ENCODE measurements around the gene ZNF157. TPM values are rescaled to one million over a fixed set of nuclear protein-coding genes. Genes with fewer than 3 reads are reported as not detected.
"Not testable (repeated sequence)": the region's sequence is repeated elsewhere in the genome, so short reads cannot be mapped to it uniquely, and the experiment has no call there.

Gene ZNF157
- total RNA-seq (2014; rRNA removed; shearing (Covaris generic); ENCODE audit: low replicate concordance), result not detected in 2 replicates

- in situ Hi-C loops (cut with HindIII; ENCODE audit: low pct_unique_long_range_greater_than_20kb, low sequenced_read_pairs), result no loop called here
- no peak for DNase-seq (ENCODE audit: low read depth)
These were observed at the start of gene ZNF157 for GRCh38 chrX:47370278-47370677. Gene ZNF157 (plus strand): TSS chrX:47370578. CDS start chrX:47370669, 91 bp downstream.

DNA sequence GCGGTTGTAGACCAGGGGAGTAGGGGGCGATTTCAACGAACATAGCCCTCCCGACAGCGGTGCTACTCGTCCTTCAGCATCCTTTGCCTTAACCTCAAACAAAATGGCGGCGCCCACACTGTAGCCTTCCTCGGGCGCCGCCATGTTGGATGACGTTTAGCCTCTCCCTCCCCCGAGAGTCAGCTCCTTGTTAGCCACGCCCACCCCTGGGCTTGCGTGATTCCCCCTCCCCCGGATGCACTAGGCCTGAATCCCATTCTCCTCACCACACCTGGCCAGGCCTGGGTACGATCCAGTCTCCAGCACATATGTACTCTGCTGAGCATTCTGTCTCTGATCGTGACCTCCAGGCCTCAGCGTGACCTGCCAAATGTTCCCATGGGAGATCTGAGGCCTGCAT is 49.0 kb upstream of the ZNF157 start:
- DNase-seq (ENCODE audit: low read depth), result no peak
- in situ Hi-C loops (cut with HindIII; ENCODE audit: low pct_unique_long_range_greater_than_20kb, low sequenced_read_pairs), result no loop called here

DNA sequence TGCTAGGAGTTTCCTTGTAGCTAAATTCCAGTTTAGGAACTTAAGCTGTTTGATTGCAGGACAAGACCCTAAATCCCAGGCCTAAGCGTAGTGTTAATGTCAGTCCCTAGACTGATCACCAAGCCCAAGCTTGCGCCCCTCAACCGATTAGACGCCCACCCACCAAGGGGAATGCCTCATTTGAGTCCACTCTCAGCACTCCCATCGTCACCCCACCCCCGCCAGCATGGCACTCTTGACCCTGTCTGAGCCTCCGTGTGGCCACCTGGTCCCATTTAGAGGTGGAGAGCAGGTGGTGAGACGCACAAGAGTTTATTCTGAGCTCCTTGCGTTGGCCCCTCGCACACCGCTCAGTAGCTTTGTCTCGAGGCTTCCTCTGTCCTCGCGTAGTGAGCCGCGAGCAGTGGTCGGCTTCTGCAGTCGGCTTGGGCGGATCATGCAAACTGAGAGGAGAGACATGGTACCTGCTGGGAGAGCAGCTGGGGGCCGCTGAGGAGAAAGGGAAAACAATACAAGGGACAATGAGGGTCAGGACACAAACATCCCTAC is 48.5 kb upstream of the ZNF157 start:
- in situ Hi-C loops (cut with HindIII; ENCODE audit: low pct_unique_long_range_greater_than_20kb, low sequenced_read_pairs), result no loop called here
- DNase-seq (ENCODE audit: low read depth), result no peak

DNA sequence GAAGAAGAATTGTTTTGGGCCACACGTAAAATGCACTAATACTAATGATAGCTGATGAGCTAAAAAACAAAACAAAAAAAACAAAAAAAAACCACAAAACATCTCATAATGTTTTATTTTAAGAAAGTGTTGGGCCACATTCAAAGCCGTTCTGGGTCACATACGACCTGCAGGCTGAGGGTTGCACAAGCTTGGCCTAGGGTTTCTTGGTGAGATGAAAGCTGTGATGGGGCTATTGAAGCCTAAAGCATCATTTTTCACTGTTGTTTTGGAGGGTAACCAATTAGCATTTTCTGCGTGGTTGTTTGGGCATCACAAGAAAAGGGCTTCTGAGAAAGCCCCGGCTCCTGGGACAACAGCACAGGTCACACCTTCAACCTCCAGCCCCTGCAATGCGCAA is 42.5 kb upstream of the ZNF157 start:
- DNase-seq (ENCODE audit: low read depth), result no peak
- in situ Hi-C loops (cut with HindIII; ENCODE audit: low pct_unique_long_range_greater_than_20kb, low sequenced_read_pairs), result no loop called here

DNA sequence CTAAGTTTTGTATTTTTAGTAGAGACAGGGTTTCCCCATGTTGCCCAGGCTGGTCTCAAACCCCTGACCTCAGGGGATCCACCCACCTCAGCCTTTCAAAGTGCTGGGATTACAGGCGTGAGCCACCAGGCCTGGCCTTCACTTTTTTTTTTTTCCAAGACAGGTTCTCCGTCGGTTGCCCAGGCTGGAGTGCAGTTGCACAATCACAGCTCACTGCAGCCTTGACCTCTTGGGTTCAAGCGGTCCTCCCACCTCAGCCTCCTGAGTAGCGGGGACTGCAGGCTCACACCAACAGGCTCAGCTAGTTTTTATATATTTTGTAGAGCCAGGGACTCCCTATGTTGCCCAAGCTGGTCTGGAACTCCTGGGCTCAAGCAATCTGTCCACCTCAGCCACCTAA is 37.6 kb upstream of the ZNF157 start:
- in situ Hi-C loops (cut with HindIII; ENCODE audit: low pct_unique_long_range_greater_than_20kb, low sequenced_read_pairs); DNase-seq (ENCODE audit: low read depth): not testable (repeated sequence)

DNA sequence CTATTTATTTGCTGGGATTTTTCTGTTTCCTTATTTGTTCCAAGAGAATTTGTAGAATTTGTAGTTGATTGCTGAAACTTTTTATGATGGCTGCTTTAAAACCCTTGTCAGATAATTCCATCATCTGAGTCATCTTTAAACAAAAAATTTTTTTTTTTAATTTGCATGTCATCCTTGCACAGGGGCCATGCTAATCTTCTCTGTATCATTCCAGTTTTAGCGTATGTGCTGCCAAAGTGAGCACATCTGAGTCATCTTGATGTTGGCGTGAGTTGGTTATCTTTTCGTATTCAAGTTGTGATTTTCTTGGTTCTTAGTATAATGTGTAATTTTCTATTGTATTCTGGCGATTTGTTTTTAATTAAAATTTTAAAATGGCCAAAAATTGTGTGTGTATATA is 18.7 kb upstream of the ZNF157 start:
- in situ Hi-C loops (cut with HindIII; ENCODE audit: low pct_unique_long_range_greater_than_20kb, low sequenced_read_pairs), result no loop called here
- no peak for DNase-seq (ENCODE audit: low read depth)

GRCh38 chrX:47358387-47359065 is 11.9 kb upstream of the ZNF157 start:
- no peak for DNase-seq (ENCODE audit: low read depth)
- in situ Hi-C loops (cut with HindIII; ENCODE audit: low pct_unique_long_range_greater_than_20kb, low sequenced_read_pairs), result no loop called here

GRCh38 chrX:47360423-47361179 is 9.8 kb upstream of the ZNF157 start:
- no peak for DNase-seq (ENCODE audit: low read depth)
- in situ Hi-C loops (cut with HindIII; ENCODE audit: low pct_unique_long_range_greater_than_20kb, low sequenced_read_pairs), result no loop called here

DNA sequence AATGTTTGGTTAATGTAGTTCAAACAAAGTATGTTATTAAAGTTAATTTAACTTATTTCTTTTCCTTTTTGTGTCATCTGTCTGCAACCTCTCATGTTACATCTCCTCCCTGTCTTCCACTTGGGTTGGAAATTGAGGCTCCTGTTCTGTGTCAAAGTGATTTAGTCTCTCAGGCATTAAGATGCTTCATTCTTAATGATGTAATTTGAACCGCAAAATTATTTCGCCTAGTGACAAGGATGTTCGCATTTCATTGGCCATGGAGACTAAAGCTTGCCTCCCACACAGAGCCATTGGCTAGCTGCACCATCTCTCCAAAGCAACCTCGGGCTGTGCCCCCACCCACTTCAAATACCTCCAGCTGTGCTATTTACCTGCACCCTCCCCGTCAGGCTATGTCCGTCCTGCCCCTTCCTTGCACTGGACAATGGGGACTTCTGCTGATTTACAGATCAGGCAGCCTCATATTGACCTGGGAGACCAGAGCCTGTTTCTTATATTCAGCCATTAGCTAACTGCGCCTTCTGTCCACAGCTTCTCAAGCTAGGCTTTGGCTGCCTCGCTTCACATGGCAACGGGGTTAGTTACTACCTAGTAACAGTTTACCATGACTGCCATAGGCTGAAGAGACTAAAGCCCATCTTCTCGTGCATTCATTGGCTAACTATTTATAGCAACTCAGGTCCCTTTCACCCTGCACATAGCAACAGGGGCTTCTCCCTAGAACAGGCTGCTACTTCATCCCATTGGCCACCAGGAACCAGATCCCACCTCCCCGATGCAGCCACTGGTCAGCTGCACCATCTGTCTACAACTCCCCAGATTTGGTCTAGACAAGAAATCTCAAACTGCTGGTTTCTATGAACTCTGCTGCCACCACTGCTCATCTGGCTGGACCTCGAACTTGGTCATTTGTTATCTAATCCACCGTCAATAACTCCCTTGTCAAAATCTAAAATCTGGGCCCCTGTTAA is 8.6 kb upstream of the ZNF157 start:
- in situ Hi-C loops (cut with HindIII; ENCODE audit: low pct_unique_long_range_greater_than_20kb, low sequenced_read_pairs), result no loop called here
- peak; percentile 88 for DNase-seq (ENCODE audit: low read depth)

GRCh38 chrX:47366041-47366722 is 4.2 kb upstream of the ZNF157 start:
- peak; percentile 68 for DNase-seq (ENCODE audit: low read depth)
- in situ Hi-C loops (cut with HindIII; ENCODE audit: low pct_unique_long_range_greater_than_20kb, low sequenced_read_pairs), result no loop called here

- in situ Hi-C loops (cut with HindIII; ENCODE audit: low pct_unique_long_range_greater_than_20kb, low sequenced_read_pairs), result no loop called here
- no peak for DNase-seq (ENCODE audit: low read depth)
These were observed 2.8 kb downstream of the ZNF157 start for GRCh38 chrX:47373198-47373597.

- in situ Hi-C loops (cut with HindIII; ENCODE audit: low pct_unique_long_range_greater_than_20kb, low sequenced_read_pairs), result no loop called here
- DNase-seq (ENCODE audit: low read depth), result no peak
These were observed 9.9 kb downstream of the ZNF157 start for GRCh38 chrX:47380268-47380667.

- in situ Hi-C loops (cut with HindIII; ENCODE audit: low pct_unique_long_range_greater_than_20kb, low sequenced_read_pairs); DNase-seq (ENCODE audit: low read depth): not testable (repeated sequence)
These were observed 10.5 kb downstream of the ZNF157 start for GRCh38 chrX:47380837-47381236.

GRCh38 chrX:47384502-47384901 is 14.1 kb downstream of the ZNF157 start:
- peak; percentile 13 for DNase-seq (ENCODE audit: low read depth)
- in situ Hi-C loops (cut with HindIII; ENCODE audit: low pct_unique_long_range_greater_than_20kb, low sequenced_read_pairs), result no loop called here

- no peak for DNase-seq (ENCODE audit: low read depth)
- in situ Hi-C loops (cut with HindIII; ENCODE audit: low pct_unique_long_range_greater_than_20kb, low sequenced_read_pairs), result no loop called here
These were observed 20.4 kb downstream of the ZNF157 start for GRCh38 chrX:47390780-47391179.

GRCh38 chrX:47413179-47413594 is 42.8 kb downstream of the ZNF157 start:
- in situ Hi-C loops (cut with HindIII; ENCODE audit: low pct_unique_long_range_greater_than_20kb, low sequenced_read_pairs), result no loop called here
- DNase-seq (ENCODE audit: low read depth), result no peak

DNA sequence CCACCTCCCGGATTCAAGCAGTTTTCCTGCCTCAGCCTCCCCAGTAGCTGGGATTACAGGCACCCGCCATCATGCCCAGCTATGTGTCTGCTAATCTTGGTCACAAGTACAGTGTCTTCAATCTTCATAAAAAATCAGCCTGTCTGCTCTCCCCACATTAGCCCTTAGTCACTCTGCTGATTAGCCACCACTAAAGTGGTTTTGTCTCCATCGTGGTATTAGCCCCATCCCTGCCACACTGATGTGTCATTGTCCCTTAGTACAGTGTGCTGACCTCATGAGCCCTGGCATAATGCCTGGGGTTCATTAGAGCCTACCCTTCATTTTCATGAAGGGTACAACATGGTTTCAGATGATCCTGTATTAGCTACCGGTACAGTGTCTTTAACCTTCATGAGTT is 49.9 kb downstream of the ZNF157 start:
- in situ Hi-C loops (cut with HindIII; ENCODE audit: low pct_unique_long_range_greater_than_20kb, low sequenced_read_pairs), result no loop called here
- no peak for DNase-seq (ENCODE audit: low read depth)

GRCh38 chrX:47420962-47421361 is 50.6 kb downstream of the ZNF157 start:
- in situ Hi-C loops (cut with HindIII; ENCODE audit: low pct_unique_long_range_greater_than_20kb, low sequenced_read_pairs), result no loop called here
- DNase-seq (ENCODE audit: low read depth), result no peak

Data from Caki2 (cell line).